B cell (primary cell): ENCODE measurements around the gene SULT2B1. TPM values are rescaled to one million over a fixed set of nuclear protein-coding genes. Genes with fewer than 3 reads are reported as not detected.

Source experiments
- ATAC-seq: fragments of 200-7000 bp; cut with Tn5 transposase; one replicate; pipeline ENCODE4 v1.10.0; 2021; ENCODE audit warnings: low read depth, mild to moderate bottlenecking, moderate number of reproducible peaks, moderate library complexity
- CTCF ChIA-PET: fragments of 350-600 bp; sonication (Branson Sonifier 250); formaldehyde crosslinking; loops from one replicate; lab custom pipeline; 2021; ENCODE audit warnings: antibody characterized with exemption, inconsistent platforms; lab: Charles Lee
- POLR2A ChIA-PET: fragments of 350-600 bp; sonication (Branson Sonifier 250); formaldehyde crosslinking; loops from one replicate; lab custom pipeline; 2021; ENCODE audit warnings: antibody characterized with exemption; lab: Charles Lee
- DNase-seq: peaks from one replicate; pipeline ENCODE4 v3.0.0; 2013
- H2AFZ ChIP-seq: 2 replicates; pipeline ENCODE4 v1.6.1; 2012; ENCODE audit warnings: mild to moderate bottlenecking, low read depth, low read length; ENCODE audit not compliant: insufficient read depth, poor library complexity, severe bottlenecking
- H3K27ac ChIP-seq, 2 donors: 1 replicate in 1 of 2; 2 replicates in 1 of 2; pipeline ENCODE4 v1.5.1; 2012 to 2013; ENCODE audit warnings: low read length in 2 of 2, mild to moderate bottlenecking in 2 of 2, moderate library complexity in 1 of 2
- H3K27me3 ChIP-seq, 4 experiments: fragments of 200-600 bp in 1 of 4; sonication (generic) in 1 of 4; replicated peaks in 1 of 4; 1 replicate in 2 of 4; 2 replicates in 2 of 4; pipeline versions ENCODE4 v1.6.1 to v1.7.0; 2013 to 2016; ENCODE audit warnings: low read length in 3 of 4, mild to moderate bottlenecking in 2 of 4, mixed read lengths in 1 of 4, moderate library complexity in 1 of 4; ENCODE audit not compliant: insufficient read depth in 4 of 4, control insufficient read depth in 3 of 4; ENCODE audit errors: control extremely low read depth in 1 of 4
- H3K36me3 ChIP-seq, 2 experiments: replicated peaks in 1 of 2; 1 replicate in 1 of 2; 2 replicates in 1 of 2; pipeline versions ENCODE4 v1.6.1 to v1.7.1; 2013; ENCODE audit warnings: low read length in 1 of 2; ENCODE audit not compliant: insufficient read depth in 2 of 2, control insufficient read depth in 1 of 2; ENCODE audit errors: control extremely low read depth in 1 of 2, extremely low read depth in 1 of 2
- H3K4me1 ChIP-seq, 2 donors: fragments of 200-600 bp in 1 of 2; sonication (generic) in 1 of 2; 1 replicate in 1 of 2; 2 replicates in 1 of 2; pipeline versions ENCODE4 v1.5.1 to v1.6.1; 2013 to 2017; ENCODE audit warnings: low read length in 2 of 2; ENCODE audit not compliant: control insufficient read depth in 2 of 2, insufficient read depth in 2 of 2
- H3K4me2 ChIP-seq: replicated peaks from 2 replicates; pipeline ENCODE3; 2012; ENCODE audit warnings: mild to moderate bottlenecking, low read depth, low read length; ENCODE audit not compliant: poor library complexity, severe bottlenecking
- H3K4me3 ChIP-seq, 5 experiments: fragments of 200-600 bp in 1 of 5; sonication (generic) in 1 of 5; 1 replicate in 3 of 5; 2 replicates in 2 of 5; pipeline versions ENCODE4 v1.5.1 to v1.7.0; 2011 to 2016; ENCODE audit warnings: low read length in 4 of 5, mild to moderate bottlenecking in 4 of 5, low read depth in 2 of 5, control low read depth in 1 of 5, moderate library complexity in 1 of 5; ENCODE audit not compliant: insufficient read depth in 1 of 5; ENCODE audit errors: control extremely low read depth in 1 of 5, extremely low read depth in 1 of 5
- H3K79me2 ChIP-seq: fragments of 200-600 bp; sonication (generic); one replicate; pipeline ENCODE4 v1.6.0; 2016; ENCODE audit warnings: low read length; ENCODE audit not compliant: control insufficient read depth, insufficient read depth
- H3K9ac ChIP-seq: fragments of 200-600 bp; sonication (generic); 2 replicates; pipeline ENCODE4 v1.6.1; 2017; ENCODE audit warnings: mild to moderate bottlenecking, low read length, moderate library complexity
- H3K9me3 ChIP-seq, 3 donors: one replicate each; pipeline versions ENCODE4 v1.6.1 to v1.7.1; 2013; ENCODE audit warnings: low read length in 2 of 3; ENCODE audit not compliant: control insufficient read depth in 2 of 3, insufficient read depth in 1 of 3; ENCODE audit errors: control extremely low read depth in 1 of 3
- H4K20me1 ChIP-seq: 2 replicates; pipeline ENCODE4 v1.6.0; 2012; ENCODE audit warnings: mild to moderate bottlenecking, low read length; ENCODE audit not compliant: insufficient read depth, control insufficient read depth, poor library complexity, severe bottlenecking
- H3K27ac Mint-ChIP-seq: one replicate; pipeline ENCODE4 v1.8.0; 2021; ENCODE audit warnings: mixed read lengths
- H3K27me3 Mint-ChIP-seq: one replicate; pipeline ENCODE4 v1.8.0; 2021; ENCODE audit warnings: mixed read lengths
- H3K4me1 Mint-ChIP-seq: one replicate; pipeline ENCODE4 v1.8.0; 2021; ENCODE audit warnings: mixed read lengths
- H3K4me3 Mint-ChIP-seq: one replicate; pipeline ENCODE4 v1.8.0; 2021; ENCODE audit warnings: mixed read lengths
- H3K9me3 Mint-ChIP-seq: one replicate; pipeline ENCODE4 v1.8.0; 2022; ENCODE audit warnings: mixed read lengths; ENCODE audit not compliant: insufficient read depth
- EZH2 ChIP-seq: IDR thresholded peaks from 2 replicates; pipeline ENCODE4 v1.6.1; 2012; ENCODE audit warnings: borderline replicate concordance, low read depth, mild to moderate bottlenecking, moderate library complexity, low read length; ENCODE audit not compliant: insufficient read depth, poor library complexity, severe bottlenecking
- WGBS: methylation state at CpG from one replicate; pipeline ENCODE4 v1.1.5; 2013; ENCODE audit warnings: missing lambda C conversion rate; ENCODE audit not compliant: insufficient coverage; 5-methylcytosine and 5-hydroxymethylcytosine counted together
- intact Hi-C: fragments of 100-400 bp; cut with micrococcal nuclease; formaldehyde crosslinking; loops from one replicate; pipeline ENCODE4 v1.10.0; 2022
- polyA plus RNA-seq: library from polyadenylated mRNA; depleted of rRNA; stranded (reverse); fragments of >200 nt; gene quantifications from 2 replicates; pipeline ENCODE4 v1.2.3, GENCODE V29; 2012
- total RNA-seq, 2 donors: library from RNA; stranded (reverse); fragments of 120-200 nt in 1 of 2; gene quantifications; 1 replicate in 1 of 2; 2 replicates in 1 of 2; pipeline versions ENCODE4 v1.2.3 to v1.2.4, GENCODE V29; 2013 to 2022
- TF ChIP-seq, protein P1 (sequence below): fragments of 200-600 bp; IDR thresholded peaks from one replicate; pipeline ENCODE4 v1.8.0; 2022; ENCODE audit warnings: antibody characterized with exemption, mild to moderate bottlenecking

The SULT2B1 gene
- total and polyA plus RNA-seq, 2 donors (not counting 1 experiment from before 2014, with no cell fraction given) = not detected

DNA sequence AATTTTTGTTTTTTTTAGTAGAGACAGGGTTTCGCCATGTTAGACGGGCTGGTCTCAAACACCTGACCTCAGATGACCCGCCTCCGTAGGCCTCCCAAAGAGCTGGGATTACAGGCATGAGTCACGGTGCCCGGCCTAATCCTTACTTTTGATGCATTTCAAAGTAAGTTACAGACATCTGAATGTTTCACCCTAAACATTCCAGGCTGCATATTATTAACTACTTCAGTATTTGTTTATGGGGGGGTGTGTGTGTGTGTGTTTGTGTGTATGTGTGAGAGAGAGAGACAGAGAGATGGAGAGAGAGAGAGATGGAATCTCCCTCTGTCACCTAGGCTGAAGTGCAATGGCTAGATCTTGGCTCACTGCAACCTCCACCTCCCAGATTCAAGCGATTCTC, 13.1 kb downstream of the SULT2B1 start:
- Mint-ChIP-seq H3K9me3 (no peaks in the 10 kb centered on the region), H3K4me1 (peaks cover 2% of the 10 kb centered on the region), H3K27ac (no peak overlapping the region), H3K27me3 (peaks cover 12% of the 10 kb centered on the region), H3K4me3 (no peak overlapping the region)
- ChIA-PET CTCF (interaction anchor here (0.6 kb wide), 2 partner anchors 34 to 292 kb away, joined by 3 to 4 read pairs; no protein-coding TSS in a partner anchor), POLR2A (no interaction called here)
- H4K20me1 ChIP-seq = no peaks in the 10 kb centered on the region
- no peak for DNase-seq
- ATAC-seq = no peak
- intact Hi-C loops = no loop called here
- no peaks in the 10 kb centered on the region for H3K79me2 ChIP-seq
- no peak overlapping the region for H3K4me2 ChIP-seq
- H3K9me3 ChIP-seq = peaks cover 0 to 3% (median 0%) of the 10 kb centered on the region in 3 donors
- H3K27me3 ChIP-seq = peaks cover 0 to 10% (median 0%) of the 10 kb centered on the region in 4 experiments
- no peaks in the 10 kb centered on the region for H3K4me1 ChIP-seq
- WGBS = 94% methylated on average over 6 of the region's 7 CpGs
- no peak overlapping the region for H3K9ac ChIP-seq
- H3K36me3 ChIP-seq = no peaks in the 10 kb centered on the region
- H3K27ac ChIP-seq = no peak overlapping the region
- TF ChIP-seq EZH2 = no peak
- TF ChIP-seq, protein P1, sequence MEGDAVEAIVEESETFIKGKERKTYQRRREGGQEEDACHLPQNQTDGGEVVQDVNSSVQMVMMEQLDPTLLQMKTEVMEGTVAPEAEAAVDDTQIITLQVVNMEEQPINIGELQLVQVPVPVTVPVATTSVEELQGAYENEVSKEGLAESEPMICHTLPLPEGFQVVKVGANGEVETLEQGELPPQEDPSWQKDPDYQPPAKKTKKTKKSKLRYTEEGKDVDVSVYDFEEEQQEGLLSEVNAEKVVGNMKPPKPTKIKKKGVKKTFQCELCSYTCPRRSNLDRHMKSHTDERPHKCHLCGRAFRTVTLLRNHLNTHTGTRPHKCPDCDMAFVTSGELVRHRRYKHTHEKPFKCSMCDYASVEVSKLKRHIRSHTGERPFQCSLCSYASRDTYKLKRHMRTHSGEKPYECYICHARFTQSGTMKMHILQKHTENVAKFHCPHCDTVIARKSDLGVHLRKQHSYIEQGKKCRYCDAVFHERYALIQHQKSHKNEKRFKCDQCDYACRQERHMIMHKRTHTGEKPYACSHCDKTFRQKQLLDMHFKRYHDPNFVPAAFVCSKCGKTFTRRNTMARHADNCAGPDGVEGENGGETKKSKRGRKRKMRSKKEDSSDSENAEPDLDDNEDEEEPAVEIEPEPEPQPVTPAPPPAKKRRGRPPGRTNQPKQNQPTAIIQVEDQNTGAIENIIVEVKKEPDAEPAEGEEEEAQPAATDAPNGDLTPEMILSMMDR = no peak
- no peak overlapping the region for H2AFZ ChIP-seq
- no peak overlapping the region for H3K4me3 ChIP-seq

DNA sequence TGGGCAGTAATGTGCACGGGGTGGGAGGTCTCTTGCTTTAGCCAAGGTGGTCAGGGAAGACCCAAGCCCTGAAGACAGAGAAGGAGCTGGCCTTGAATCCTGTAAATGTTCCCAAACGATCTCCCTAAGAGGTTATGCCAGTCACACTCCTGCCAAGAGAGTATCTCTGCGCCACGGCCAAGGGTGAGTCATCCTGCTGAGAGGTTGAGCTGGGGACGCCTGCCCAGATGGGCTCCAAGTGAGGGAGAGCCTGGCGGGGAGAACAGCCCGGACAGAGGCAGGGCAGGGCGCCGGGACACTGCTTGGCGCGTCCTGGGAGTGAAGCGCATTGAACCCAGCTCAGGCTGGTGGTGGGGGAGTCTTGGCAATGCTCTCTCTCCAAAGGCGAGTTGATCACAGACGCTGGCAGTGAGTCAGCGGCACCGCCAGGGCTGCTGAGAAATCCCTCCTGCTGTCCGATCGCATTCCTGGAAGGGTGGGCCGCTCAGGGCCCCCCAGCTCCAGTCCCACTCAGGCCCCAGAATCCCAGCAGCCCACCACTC, 16.4 kb downstream of the SULT2B1 start:
- Histone ChIP-seq H2AFZ (no peak overlapping the region), H3K36me3 (no peaks in the 10 kb centered on the region), H4K20me1 (no peaks in the 10 kb centered on the region), H3K9ac (no peak overlapping the region), H3K9me3 (peaks cover 0 to 3% (median 0%) of the 10 kb centered on the region in 3 donors), H3K27ac (no peak overlapping the region), H3K4me1 (no peaks in the 10 kb centered on the region), H3K79me2 (no peaks in the 10 kb centered on the region), H3K4me2 (no peak overlapping the region), H3K4me3 (no peak overlapping the region), H3K27me3 (peaks cover 0 to 10% (median 0%) of the 10 kb centered on the region in 4 experiments)
- POLR2A ChIA-PET = no interaction called here
- Mint-ChIP-seq H3K4me3 (no peak overlapping the region), H3K9me3 (no peaks in the 10 kb centered on the region), H3K27me3 (peaks cover 15% of the 10 kb centered on the region), H3K4me1 (peaks cover under 1% of the 10 kb centered on the region), H3K27ac (no peak overlapping the region)
- DNase-seq (no peak), ATAC-seq (no peak)
- intact Hi-C loops = no loop called here
- no peak for TF ChIP-seq EZH2
- TF ChIP-seq, protein P1 = no peak
- CTCF ChIA-PET = interaction anchor here (0.7 kb wide), 1 partner anchor 1149 kb away, joined by 4 read pairs; no protein-coding TSS in a partner anchor
- WGBS = 43% methylated on average over 19 of the region's 19 CpGs
